HepG2 (cell line): ENCODE data around the gene SERPINB6. TPM values are rescaled to one million over a fixed set of nuclear protein-coding genes. Genes with fewer than 3 reads are reported as not detected.

Source experiments
- AFF4 ChIP-seq: sonication (generic); formaldehyde crosslinking; IDR thresholded peaks from 2 replicates; pipeline ENCODE4 v1.4.0; 2020; ENCODE audit warnings: missing genetic modification reagents
- GATAD1 ChIP-seq: IDR thresholded peaks from 2 replicates; pipeline ENCODE4 v1.6.1; 2016; ENCODE audit warnings: missing genetic modification reagents, missing compliant biosample characterization
- GRHL1 ChIP-seq: sonication (generic); formaldehyde crosslinking; conservative IDR thresholded peaks from 2 replicates; pipeline ENCODE4 v1.8.0; 2022; ENCODE audit warnings: missing genetic modification reagents
- SIX1 ChIP-seq: sonication (generic); formaldehyde crosslinking; IDR thresholded peaks from 2 replicates; pipeline ENCODE4 v1.4.0; 2020; ENCODE audit warnings: missing genetic modification reagents, borderline replicate concordance
- SNAPC4 ChIP-seq: sonication (generic); formaldehyde crosslinking; IDR thresholded peaks from 2 replicates; pipeline ENCODE4 v1.4.0; 2020; ENCODE audit warnings: mild to moderate bottlenecking, missing genetic modification reagents
- ZMYM4 ChIP-seq: sonication (generic); formaldehyde crosslinking; IDR thresholded peaks from 2 replicates; pipeline ENCODE4 v1.8.1; 2023; ENCODE audit warnings: mild to moderate bottlenecking, missing genetic modification reagents
- ZNF18 ChIP-seq: sonication (generic); formaldehyde crosslinking; IDR thresholded peaks from 2 replicates; pipeline ENCODE4 v1.8.0; 2022; ENCODE audit warnings: mild to moderate bottlenecking, missing genetic modification reagents; ENCODE audit not compliant: insufficient replicate concordance
- ZNF280D ChIP-seq: sonication (generic); formaldehyde crosslinking; IDR thresholded peaks from 2 replicates; pipeline ENCODE4 v1.5.1; 2020; ENCODE audit warnings: mild to moderate bottlenecking, missing genetic modification reagents
- ZNF547 ChIP-seq: sonication (generic); formaldehyde crosslinking; IDR thresholded peaks from 2 replicates; pipeline ENCODE4 v1.5.1; 2020; ENCODE audit warnings: mild to moderate bottlenecking, missing genetic modification reagents
- polyA plus RNA-seq, 8 experiments: library from polyadenylated mRNA; depleted of rRNA in 3 of 8; stranded (reverse) in 7 of 8; unstranded in 1 of 8; fragments of >200 nt; fragmentation: Illumina TruSeq in 4 of 8; extraction: Trizol in 4 of 8; gene quantifications; 2 replicates each; pipeline versions ENCODE4 v1.2.1 to v1.2.3, GENCODE V29; 2011 to 2016; ENCODE audit warnings: low read depth in 4 of 8, missing spikeins in 1 of 8, mixed read lengths in 1 of 8; ENCODE audit not compliant: insufficient read depth in 1 of 8
- total RNA-seq, 5 experiments: library from RNA; depleted of rRNA; stranded (reverse); fragments of >200 nt; fragmentation: Illumina TruSeq; extraction: Trizol; gene quantifications; 2 replicates each; pipeline ENCODE4 v1.2.3, GENCODE V29; 2016; ENCODE audit warnings: low read depth in 1 of 5

The SERPINB6 gene
- total and polyA plus RNA-seq, 2 of the 13 experiments (the other 11 are each of a cell fraction or from before 2014, with no cell fraction given) = 38.2 to 61.3 TPM

GRCh38 chr6:2999618-3000557, 28.5 kb upstream of the SERPINB6 start, which contains the start of gene NQO2 (continued):
- TF ChIP-seq AFF4 (CRISPR knock-in tag) = no peak; the same call in 1 of the 2 replicates
- 0 out of 2 replicates have a peak, but pooled peaks have one; percentile 60 for TF ChIP-seq SNAPC4 (CRISPR knock-in tag)
- TF ChIP-seq ZNF280D (CRISPR knock-in tag) = peak; percentile 91
- TF ChIP-seq SIX1 (CRISPR knock-in tag) = no peak
- 0 out of 2 replicates have a peak, but pooled peaks have one; percentile 6 for TF ChIP-seq ZMYM4
- peak; percentile 8; the same call in 1 of the 2 replicates for TF ChIP-seq ZNF547 (CRISPR knock-in tag)
- peak; percentile 39 for TF ChIP-seq ZNF18 (CRISPR knock-in tag)
- no peak; the same call in 1 of the 2 replicates for TF ChIP-seq GATAD1 (CRISPR knock-in tag)
- TF ChIP-seq GRHL1 (CRISPR knock-in tag) = no peak
